Peyer's patch (tissue), 4 donors: Measurements from ENCODE around the gene PRPH.

Experiments
- CTCF ChIP-seq, 6 experiments: fragments of 450-650 bp in 4 of 6; fragments of 200-600 bp in 2 of 6; sonication (generic) in 1 of 6; IDR thresholded peaks; one replicate each; pipeline ENCODE4 v1.5.1; 2017 to 2019; ENCODE audit warnings: antibody characterized with exemption in 6 of 6, mild to moderate bottlenecking in 3 of 6, moderate library complexity in 1 of 6
- POLR2A ChIP-seq, 2 donors: fragments of 450-650 bp; IDR thresholded peaks; one replicate each; pipeline ENCODE4 v1.5.1; 2017; ENCODE audit warnings: antibody characterized with exemption in 2 of 2, mild to moderate bottlenecking in 2 of 2, moderate library complexity in 2 of 2

- TF ChIP-seq POLR2A (IDR thresholded peaks at IDR 0.05): no peak
- TF ChIP-seq CTCF (IDR thresholded peaks at IDR 0.05): no peak
These were observed 41.2 kb downstream of the PRPH start for GRCh38 chr12:49335955-49336644.
